Measurements from ENCODE around the gene SNX20. TPM values are rescaled to one million over a fixed set of nuclear protein-coding genes. Genes with fewer than 3 reads are reported as not detected.

The SNX20 gene
- total RNA-seq, 1 experiment from 2014 or later, result 0.10 TPM

DNA sequence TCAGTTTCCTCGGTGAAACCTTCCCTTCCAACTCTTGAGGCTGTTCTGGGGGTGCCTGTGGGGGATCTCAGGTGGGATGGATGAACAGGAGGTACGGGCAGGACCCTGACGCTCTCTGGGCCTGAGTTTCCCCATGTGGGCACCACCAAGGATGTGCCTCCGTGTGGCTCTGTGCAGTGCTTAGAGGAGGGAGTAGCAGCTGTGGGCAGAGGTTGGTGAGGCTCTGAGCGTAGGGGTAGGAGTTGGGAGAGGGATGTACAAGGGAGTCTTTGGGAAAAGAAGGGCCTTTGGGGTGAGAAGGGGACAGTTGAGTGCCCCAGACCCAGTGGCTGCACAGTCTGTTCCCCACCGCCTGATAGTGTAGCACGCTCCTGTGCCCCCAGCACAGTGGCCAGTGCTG, 59.1 kb downstream of the SNX20 start:
- POLR2A ChIA-PET, result interaction anchor here (0.7 kb wide), 1 partner anchor 7 kb away, joined by 3 read pairs; no protein-coding TSS in a partner anchor
- no peak for ATAC-seq
- CTCF ChIA-PET, result no interaction called here
- BruUV-seq (replicated peaks), result no TSS peak
- H3K36me3 ChIP-seq (ENCODE audit: control insufficient read depth, insufficient read depth, low read length), result no peaks in the 10 kb centered on the region
- no peak overlapping the region for H3K27ac ChIP-seq (ENCODE audit: low read length)
- no peaks in the 10 kb centered on the region for H3K27me3 ChIP-seq (ENCODE audit: control insufficient read depth, insufficient read depth, low read length)
- H3K4me1 ChIP-seq (ENCODE audit: control insufficient read depth, insufficient read depth, low read length), result no peaks in the 10 kb centered on the region
- H3K9me3 ChIP-seq (ENCODE audit: control insufficient read depth, insufficient read depth, low read depth, low read length), result no peaks in the 10 kb centered on the region
- no peak overlapping the region for H3K4me3 ChIP-seq (ENCODE audit: low read depth in 2 of 2, low read length in 2 of 2)
- DNase-seq (ENCODE audit: low read depth, low spot score), result no peak
- no peak for TF ChIP-seq SIN3A (IDR thresholded peaks at IDR 0.05; ENCODE audit: borderline replicate concordance, insufficient read depth, low read depth, low read length)
- TF ChIP-seq TCF7L2 (IDR thresholded peaks at IDR 0.05; ENCODE audit: low read depth, low read length), result no peak
- TF ChIP-seq, protein P1, sequence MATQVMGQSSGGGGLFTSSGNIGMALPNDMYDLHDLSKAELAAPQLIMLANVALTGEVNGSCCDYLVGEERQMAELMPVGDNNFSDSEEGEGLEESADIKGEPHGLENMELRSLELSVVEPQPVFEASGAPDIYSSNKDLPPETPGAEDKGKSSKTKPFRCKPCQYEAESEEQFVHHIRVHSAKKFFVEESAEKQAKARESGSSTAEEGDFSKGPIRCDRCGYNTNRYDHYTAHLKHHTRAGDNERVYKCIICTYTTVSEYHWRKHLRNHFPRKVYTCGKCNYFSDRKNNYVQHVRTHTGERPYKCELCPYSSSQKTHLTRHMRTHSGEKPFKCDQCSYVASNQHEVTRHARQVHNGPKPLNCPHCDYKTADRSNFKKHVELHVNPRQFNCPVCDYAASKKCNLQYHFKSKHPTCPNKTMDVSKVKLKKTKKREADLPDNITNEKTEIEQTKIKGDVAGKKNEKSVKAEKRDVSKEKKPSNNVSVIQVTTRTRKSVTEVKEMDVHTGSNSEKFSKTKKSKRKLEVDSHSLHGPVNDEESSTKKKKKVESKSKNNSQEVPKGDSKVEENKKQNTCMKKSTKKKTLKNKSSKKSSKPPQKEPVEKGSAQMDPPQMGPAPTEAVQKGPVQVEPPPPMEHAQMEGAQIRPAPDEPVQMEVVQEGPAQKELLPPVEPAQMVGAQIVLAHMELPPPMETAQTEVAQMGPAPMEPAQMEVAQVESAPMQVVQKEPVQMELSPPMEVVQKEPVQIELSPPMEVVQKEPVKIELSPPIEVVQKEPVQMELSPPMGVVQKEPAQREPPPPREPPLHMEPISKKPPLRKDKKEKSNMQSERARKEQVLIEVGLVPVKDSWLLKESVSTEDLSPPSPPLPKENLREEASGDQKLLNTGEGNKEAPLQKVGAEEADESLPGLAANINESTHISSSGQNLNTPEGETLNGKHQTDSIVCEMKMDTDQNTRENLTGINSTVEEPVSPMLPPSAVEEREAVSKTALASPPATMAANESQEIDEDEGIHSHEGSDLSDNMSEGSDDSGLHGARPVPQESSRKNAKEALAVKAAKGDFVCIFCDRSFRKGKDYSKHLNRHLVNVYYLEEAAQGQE (IDR thresholded peaks at IDR 0.05; ENCODE audit: insufficient read depth in 1 of 2, low read depth in 2 of 2, low read length in 1 of 2), result no peak
- TF ChIP-seq, protein P2, sequence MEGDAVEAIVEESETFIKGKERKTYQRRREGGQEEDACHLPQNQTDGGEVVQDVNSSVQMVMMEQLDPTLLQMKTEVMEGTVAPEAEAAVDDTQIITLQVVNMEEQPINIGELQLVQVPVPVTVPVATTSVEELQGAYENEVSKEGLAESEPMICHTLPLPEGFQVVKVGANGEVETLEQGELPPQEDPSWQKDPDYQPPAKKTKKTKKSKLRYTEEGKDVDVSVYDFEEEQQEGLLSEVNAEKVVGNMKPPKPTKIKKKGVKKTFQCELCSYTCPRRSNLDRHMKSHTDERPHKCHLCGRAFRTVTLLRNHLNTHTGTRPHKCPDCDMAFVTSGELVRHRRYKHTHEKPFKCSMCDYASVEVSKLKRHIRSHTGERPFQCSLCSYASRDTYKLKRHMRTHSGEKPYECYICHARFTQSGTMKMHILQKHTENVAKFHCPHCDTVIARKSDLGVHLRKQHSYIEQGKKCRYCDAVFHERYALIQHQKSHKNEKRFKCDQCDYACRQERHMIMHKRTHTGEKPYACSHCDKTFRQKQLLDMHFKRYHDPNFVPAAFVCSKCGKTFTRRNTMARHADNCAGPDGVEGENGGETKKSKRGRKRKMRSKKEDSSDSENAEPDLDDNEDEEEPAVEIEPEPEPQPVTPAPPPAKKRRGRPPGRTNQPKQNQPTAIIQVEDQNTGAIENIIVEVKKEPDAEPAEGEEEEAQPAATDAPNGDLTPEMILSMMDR (IDR thresholded peaks at IDR 0.05), result no peak
- TF ChIP-seq POLR2AphosphoS5 (IDR thresholded peaks at IDR 0.05; ENCODE audit: low read depth, low read length), result no peak
- in situ Hi-C loops (cut with HindIII; ENCODE audit: low pct_unique_long_range_greater_than_20kb, low sequenced_read_pairs) (no loop called here), intact Hi-C loops (cut with micrococcal nuclease; ENCODE audit: unreplicated experiment) (no loop called here)

Other genes starting within 250 kb of the SNX20 start
- gene NKD1, start 132.9 kb downstream of the SNX20 start, total RNA-seq (2021; ENCODE audit: unreplicated experiment), result 0.18 TPM
- not detected for gene NOD2, start 12.3 kb upstream of the SNX20 start, total RNA-seq (2021; ENCODE audit: unreplicated experiment)
- gene CYLD, start 60.8 kb upstream of the SNX20 start, total RNA-seq (2021; ENCODE audit: unreplicated experiment), result 10.1 TPM